Heart left ventricle (tissue), 16 donors: ENCODE results near the gene YPEL2. TPM values are rescaled to one million over a fixed set of nuclear protein-coding genes. Genes with fewer than 3 reads are reported as not detected.

Experiments
- ATAC-seq, 4 donors: fragments of 200-7000 bp; cut with Tn5 transposase; one replicate each; pipeline ENCODE4 v1.9.1; 2020 to 2022; ENCODE audit warnings: moderate library complexity in 4 of 4, mild to moderate bottlenecking in 3 of 4, moderate number of reproducible peaks in 1 of 4
- DNase-seq, 5 donors: peaks; one replicate each; pipeline ENCODE4 v3.0.0-alpha.2; 2020
- H3K27ac ChIP-seq, 12 donors: fragments of 200-600 bp; sonication (generic) in 4 of 12; one replicate each; pipeline versions ENCODE4 v1.5.0 to v1.8.0; 2016 to 2022; ENCODE audit warnings: mild to moderate bottlenecking in 2 of 12
- H3K27me3 ChIP-seq, 9 donors: fragments of 200-600 bp; sonication (generic) in 2 of 9; one replicate each; pipeline versions ENCODE4 v1.5.1 to v1.8.0; 2016 to 2022; ENCODE audit warnings: mild to moderate bottlenecking in 3 of 9
- H3K36me3 ChIP-seq, 9 donors: fragments of 200-600 bp; sonication (generic) in 2 of 9; one replicate each; pipeline versions ENCODE4 v1.5.0 to v1.8.0; 2018 to 2022; ENCODE audit warnings: mild to moderate bottlenecking in 2 of 9
- H3K4me1 ChIP-seq, 12 donors: fragments of 200-600 bp; sonication (generic) in 4 of 12; one replicate each; pipeline versions ENCODE4 v1.5.0 to v1.8.0; 2016 to 2022; ENCODE audit warnings: mild to moderate bottlenecking in 3 of 12
- H3K4me3 ChIP-seq, 12 donors: fragments of 200-600 bp; sonication (generic) in 4 of 12; one replicate each; pipeline versions ENCODE4 v1.5.0 to v1.8.0; 2017 to 2022; ENCODE audit warnings: mild to moderate bottlenecking in 9 of 12, moderate library complexity in 4 of 12
- H3K9me3 ChIP-seq, 12 donors: fragments of 200-600 bp; sonication (generic) in 4 of 12; one replicate each; pipeline versions ENCODE4 v1.5.0 to v1.8.0; 2016 to 2022; ENCODE audit warnings: mild to moderate bottlenecking in 1 of 12
- POLR2A ChIP-seq, 2 donors: fragments of 450-650 bp; IDR thresholded peaks; one replicate each; pipeline ENCODE4 v1.6.1; 2017; ENCODE audit warnings: antibody characterized with exemption in 2 of 2, mild to moderate bottlenecking in 2 of 2, moderate library complexity in 2 of 2
- WGBS, 4 donors: extraction: QIAGEN DNeasy Blood & Tissue Kit in 2 of 4; methylation state at CpG; one replicate each; pipeline versions ENCODE4 v1.1.5 to v1.1.7; 2013 to 2018; 5-methylcytosine and 5-hydroxymethylcytosine counted together
- intact Hi-C, 10 donors: fragments of 100-400 bp; cut with DNase I; formaldehyde crosslinking; loops; one replicate each; pipeline versions ENCODE4 v1.11.1 to v1.14.2; 2022
- polyA plus RNA-seq, 2 donors: library from polyadenylated mRNA; stranded (reverse); fragments of 200-250 nt; gene quantifications; one replicate each; pipeline ENCODE4 v1.2.3, GENCODE V29; 2013
- total RNA-seq, 9 donors: library from RNA; depleted of rRNA in 2 of 9; stranded (reverse); fragments of >200 nt in 2 of 9; fragmentation: NEBNext Ultra II Directional in 3 of 9; extraction: Animal tissue kit (Norgen Biotek cat#: 25700) in 3 of 9; gene quantifications; one replicate each; pipeline versions ENCODE4 v1.1.0 to v1.2.4, GENCODE V29; 2016 to 2023
- TF ChIP-seq, protein P1 (sequence below), 12 donors: fragments of 200-600 bp; sonication (generic) in 4 of 12; IDR thresholded peaks; one replicate each; pipeline versions ENCODE4 v1.5.0 to v1.8.0; 2018 to 2022; ENCODE audit warnings: antibody characterized with exemption in 12 of 12, mild to moderate bottlenecking in 5 of 12
- donor health status: ischemic (EF 13 %, LVEDD 7.1; RV severe dilation, severe dysfunction).
- donor health status: healthy with polysubstance abuse.
- donor health status: DM: no; HTN: yes; CAD: no.
- donor health status: DM: no; HTN: no; CAD: no.
- donor health status: ischemic (EF 25% LVEDD 6.9; RV normal size, moderate dysfunction).
- donor health status: ischemic (EF 25% LVEDD 5.7; RV mildly dilated, moderate dysfunction).
- donor health status: healthy.
- donor health status: DM: yes; HTN: yes; CAD: no.
- donor health status: ischemic (EF 35%, LVEDD 5.7; RV mildly dilated, moderate dysfunction).
- donor health status: nonischemic (EF 11% LVEDD 7.7; RV severe dilation, severe dysfunction).
- donor health status: DM: yes; HTN: yes; CAD: no.
- donor health status: PGD.
- donor health status: ischemic (EF 29% LVEDD 5.4; RV normal size, mild dysfunction).
- donor health status: nonischemic (EF 23%, LVEDD 6.1; RV moderate dilation, normal function).

The YPEL2 gene
- total and polyA plus RNA-seq, 11 donors: 11.6 to 65.5 (median 33.9) TPM

DNA sequence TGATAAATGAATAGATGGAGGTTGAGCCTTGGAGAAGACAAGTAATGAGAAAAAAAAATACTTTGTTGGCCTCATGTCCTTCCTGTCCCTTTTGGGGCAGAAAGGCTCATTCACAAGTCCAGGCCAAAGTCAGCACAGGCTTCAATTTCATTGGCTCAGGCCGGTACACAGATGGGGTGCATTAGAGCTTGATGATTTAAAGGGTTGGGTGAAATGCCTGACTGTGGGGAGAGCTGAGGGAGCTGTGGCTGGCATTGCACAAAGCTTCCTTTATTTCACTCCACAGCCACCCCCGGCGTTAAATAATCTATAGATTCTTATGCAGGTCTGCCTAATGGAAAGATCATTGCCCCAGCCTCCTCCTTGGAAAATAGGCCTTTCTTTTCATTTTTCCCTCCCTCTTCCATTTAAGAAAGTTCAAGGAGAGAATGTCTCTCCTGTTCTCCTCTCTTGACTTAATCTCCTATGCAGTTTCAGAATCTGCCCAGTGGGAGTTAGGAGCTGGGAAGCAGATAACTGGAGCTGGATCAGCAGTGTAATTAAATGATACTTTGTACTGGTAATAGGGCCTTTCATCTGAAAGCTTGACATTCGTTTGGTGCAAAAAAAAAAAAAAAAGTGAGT, 24.4 kb downstream of the YPEL2 start:
- TF ChIP-seq, protein P1, sequence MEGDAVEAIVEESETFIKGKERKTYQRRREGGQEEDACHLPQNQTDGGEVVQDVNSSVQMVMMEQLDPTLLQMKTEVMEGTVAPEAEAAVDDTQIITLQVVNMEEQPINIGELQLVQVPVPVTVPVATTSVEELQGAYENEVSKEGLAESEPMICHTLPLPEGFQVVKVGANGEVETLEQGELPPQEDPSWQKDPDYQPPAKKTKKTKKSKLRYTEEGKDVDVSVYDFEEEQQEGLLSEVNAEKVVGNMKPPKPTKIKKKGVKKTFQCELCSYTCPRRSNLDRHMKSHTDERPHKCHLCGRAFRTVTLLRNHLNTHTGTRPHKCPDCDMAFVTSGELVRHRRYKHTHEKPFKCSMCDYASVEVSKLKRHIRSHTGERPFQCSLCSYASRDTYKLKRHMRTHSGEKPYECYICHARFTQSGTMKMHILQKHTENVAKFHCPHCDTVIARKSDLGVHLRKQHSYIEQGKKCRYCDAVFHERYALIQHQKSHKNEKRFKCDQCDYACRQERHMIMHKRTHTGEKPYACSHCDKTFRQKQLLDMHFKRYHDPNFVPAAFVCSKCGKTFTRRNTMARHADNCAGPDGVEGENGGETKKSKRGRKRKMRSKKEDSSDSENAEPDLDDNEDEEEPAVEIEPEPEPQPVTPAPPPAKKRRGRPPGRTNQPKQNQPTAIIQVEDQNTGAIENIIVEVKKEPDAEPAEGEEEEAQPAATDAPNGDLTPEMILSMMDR (IDR thresholded peaks at IDR 0.05): no peak
- TF ChIP-seq POLR2A (IDR thresholded peaks at IDR 0.05): no peak
- H3K27me3 ChIP-seq: no peaks in the 10 kb centered on the region
- intact Hi-C loops: no loop called here
- peak; percentile 11 to 63 (median 25) for ATAC-seq
- peaks cover 0 to 51% (median 32%) of the 10 kb centered on the region in 9 donors for H3K36me3 ChIP-seq
- peak overlapping the region; percentile 9 to 66 (median 44) for H3K27ac ChIP-seq
- 53 to 64% (median 57%) methylated on average over 4 of the region's 4 CpGs for WGBS, 4 donors
- H3K9me3 ChIP-seq: peaks cover 0 to 5% (median 0%) of the 10 kb centered on the region in 12 donors
- no peak for DNase-seq
- no peak overlapping the region for H3K4me3 ChIP-seq
- H3K4me1 ChIP-seq: peaks cover 0 to 100% (median 82%) of the 10 kb centered on the region in 12 donors

DNA sequence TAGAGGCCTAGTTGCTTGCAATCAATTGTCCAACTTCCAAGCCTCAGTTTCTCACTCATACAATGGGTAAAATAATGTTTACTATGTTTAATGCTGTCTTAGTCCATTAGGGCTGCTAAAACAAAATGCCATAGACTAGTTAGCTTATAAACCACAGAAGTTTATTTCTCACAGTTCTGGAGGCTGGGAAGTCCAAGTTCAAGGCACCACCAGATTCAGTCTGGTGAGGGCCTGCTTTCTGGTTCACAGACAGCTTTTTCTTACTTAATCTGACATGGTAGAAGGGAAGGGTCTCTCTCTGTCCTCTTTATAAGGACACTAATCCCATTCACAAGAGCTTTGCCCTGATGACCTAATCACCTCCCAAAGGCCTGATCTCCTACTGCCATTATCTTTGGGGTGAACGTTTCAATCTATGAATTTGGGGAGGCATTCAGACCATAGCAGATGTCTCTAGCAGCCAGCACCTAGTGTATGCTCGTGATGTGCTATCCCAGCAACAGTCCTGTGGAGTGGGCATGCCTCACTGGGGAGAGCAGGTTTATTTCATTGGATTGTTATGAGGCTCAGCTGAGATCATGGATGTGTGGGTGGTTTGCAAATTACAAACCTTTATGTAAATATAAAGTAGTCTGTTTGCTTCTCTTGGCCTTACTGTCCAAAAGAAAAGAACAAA, 25.2 kb downstream of the YPEL2 start:
- Histone ChIP-seq H3K4me3 (no peak overlapping the region), H3K36me3 (peaks cover 0 to 59% (median 32%) of the 10 kb centered on the region in 9 donors), H3K27ac (peak overlapping the region in 10 of 12 donors; percentile 10 to 66 (median 60)), H3K27me3 (no peaks in the 10 kb centered on the region), H3K9me3 (peaks cover 0 to 5% (median 0%) of the 10 kb centered on the region in 12 donors), H3K4me1 (peaks cover 0 to 100% (median 83%) of the 10 kb centered on the region in 12 donors)
- DNase-seq (no peak), ATAC-seq (peak in 1 of 4 donors; percentile 17)
- intact Hi-C loops: no loop called here
- 50 to 69% (median 63%) methylated on average over 2 of the region's 2 CpGs for WGBS, 4 donors
- TF ChIP-seq, protein P1 (IDR thresholded peaks at IDR 0.05): no peak
- TF ChIP-seq POLR2A (IDR thresholded peaks at IDR 0.05): no peak

- Histone ChIP-seq H3K36me3 (peaks cover 0 to 59% (median 32%) of the 10 kb centered on the region in 9 donors), H3K27ac (peak overlapping the region in 9 of 12 donors; percentile 18 to 66 (median 61)), H3K4me3 (no peak overlapping the region), H3K4me1 (peaks cover 5 to 100% (median 83%) of the 10 kb centered on the region in 12 donors), H3K27me3 (no peaks in the 10 kb centered on the region), H3K9me3 (peaks cover 0 to 5% (median 0%) of the 10 kb centered on the region in 12 donors)
- DNase-seq: no peak
- intact Hi-C loops: no loop called here
- no peak for ATAC-seq
- no peak for TF ChIP-seq POLR2A (IDR thresholded peaks at IDR 0.05)
- TF ChIP-seq, protein P1 (IDR thresholded peaks at IDR 0.05): no peak
Observed at GRCh38 chr17:59357219-59357697, 25.8 kb downstream of the YPEL2 start.

GRCh38 chr17:59357929-59358328, 26.5 kb downstream of the YPEL2 start:
- WGBS, 4 donors: 84 to 100% (median 95%) methylated on average over 1 of the region's 1 CpG
- intact Hi-C loops: no loop called here
- DNase-seq: peak in 1 of 5 donors; percentile 53
- Histone ChIP-seq H3K4me1 (peaks cover 9 to 100% (median 83%) of the 10 kb centered on the region in 12 donors), H3K36me3 (peaks cover 0 to 59% (median 32%) of the 10 kb centered on the region in 9 donors), H3K9me3 (peaks cover 0 to 5% (median 0%) of the 10 kb centered on the region in 12 donors), H3K27ac (peak overlapping the region in 10 of 12 donors; percentile 11 to 66 (median 60)), H3K27me3 (no peaks in the 10 kb centered on the region), H3K4me3 (no peak overlapping the region)
- no peak for TF ChIP-seq POLR2A (IDR thresholded peaks at IDR 0.05)
- TF ChIP-seq, protein P1 (IDR thresholded peaks at IDR 0.05): no peak
- peak in 3 of 4 donors; percentile 36 to 71 (median 64) for ATAC-seq
